T-helper 1 cell treated with Interleukin-12 subunit alpha and Interleukin-12 subunit beta and Interleukin-4 antibody, amounts not matched to agents 30 ng/mL and 1 ng/mL, for 36 hours (primary cell): Measurements from ENCODE around the gene CTDNEP1. TPM values are rescaled to one million over a fixed set of nuclear protein-coding genes. Genes with fewer than 3 reads are reported as not detected.

ENCODE experiments used
- intact Hi-C: fragments of 100-400 bp; cut with micrococcal nuclease; formaldehyde crosslinking; loops from one replicate; pipeline ENCODE4 v1.15.1; 2024
- total RNA-seq: library from RNA; stranded (reverse); gene quantifications from 2 replicates; pipeline ENCODE4 v1.2.3, GENCODE V29; 2022

Gene CTDNEP1
- total RNA-seq, 1 donor from 2014 or later, result 167 TPM

- intact Hi-C loops, result loop anchor here (1.0 to 5.0 kb wide), 5 partner anchors 19 to 234 kb away; partner anchors contain the start of genes CLDN7, EIF5A, NEURL4 and TMEM102
Observed at GRCh38 chr17:7281074-7281952, 29.8 kb upstream of the CTDNEP1 start, which contains the start of gene SLC2A4. TSS of gene SLC2A4 (plus strand) at chr17:7281718. CDS start at chr17:7281935, 217 bp downstream.

DNA sequence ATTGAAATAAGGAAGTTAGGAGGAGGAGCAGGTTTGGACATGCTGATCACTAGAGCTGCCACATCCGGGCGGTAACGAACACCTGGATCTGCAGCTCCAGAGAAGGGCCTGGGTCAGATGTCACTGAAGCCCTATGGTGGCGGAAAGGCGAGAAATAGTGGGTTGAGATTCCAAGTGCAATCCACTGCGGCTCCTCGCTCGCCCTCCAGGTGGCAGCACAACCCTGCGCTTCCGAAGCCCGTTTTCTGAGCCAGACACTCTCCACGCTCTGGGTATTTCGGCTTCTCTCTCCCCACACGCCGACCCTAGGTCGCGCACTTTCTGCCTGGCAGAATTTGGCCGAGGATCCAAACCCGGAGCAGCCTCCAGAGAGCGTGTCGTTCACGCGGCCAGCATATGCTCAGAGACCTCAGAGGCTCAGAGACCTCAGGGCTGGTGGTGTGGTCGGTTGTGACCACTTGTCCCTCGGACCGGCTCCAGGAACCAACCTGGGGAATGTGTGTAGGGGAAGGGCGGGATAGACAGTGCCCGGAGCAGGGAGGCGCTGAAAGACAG lies 29.1 kb upstream of the CTDNEP1 start:
- intact Hi-C loops, result loop anchor here (1.0 to 5.0 kb wide), 8 partner anchors 16 to 281 kb away; partner anchors contain the start of genes CLDN7, EIF5A, NEURL4 and SENP3

GRCh38 chr17:7279448-7279847 lies 27.9 kb upstream of the CTDNEP1 start:
- intact Hi-C loops, result no loop called here

GRCh38 chr17:7266784-7267183 lies 15.2 kb upstream of the CTDNEP1 start:
- intact Hi-C loops, result no loop called here

DNA sequence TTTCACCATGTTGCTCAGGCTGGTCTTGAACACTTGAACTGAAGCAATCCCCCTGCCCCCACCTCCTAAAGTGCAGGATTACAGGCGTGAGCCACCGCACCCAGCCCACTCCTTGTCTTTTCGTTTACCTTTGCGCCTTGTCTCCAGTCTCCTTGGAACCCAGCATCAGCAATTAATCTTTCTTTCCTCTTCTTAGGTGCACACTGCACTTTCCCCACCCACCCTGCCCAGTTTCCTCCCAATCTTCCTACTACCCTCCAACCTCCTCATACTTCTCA lies 12.2 kb upstream of the CTDNEP1 start:
- intact Hi-C loops, result loop anchor here (2.0 kb wide), 1 partner anchor 17 kb away; the partner anchor contains the start of gene SLC2A4

GRCh38 chr17:7262935-7263800 lies 11.6 kb upstream of the CTDNEP1 start:
- intact Hi-C loops, result loop anchor here (2.0 kb wide), 1 partner anchor 18 kb away; the partner anchor contains the start of gene SLC2A4

DNA sequence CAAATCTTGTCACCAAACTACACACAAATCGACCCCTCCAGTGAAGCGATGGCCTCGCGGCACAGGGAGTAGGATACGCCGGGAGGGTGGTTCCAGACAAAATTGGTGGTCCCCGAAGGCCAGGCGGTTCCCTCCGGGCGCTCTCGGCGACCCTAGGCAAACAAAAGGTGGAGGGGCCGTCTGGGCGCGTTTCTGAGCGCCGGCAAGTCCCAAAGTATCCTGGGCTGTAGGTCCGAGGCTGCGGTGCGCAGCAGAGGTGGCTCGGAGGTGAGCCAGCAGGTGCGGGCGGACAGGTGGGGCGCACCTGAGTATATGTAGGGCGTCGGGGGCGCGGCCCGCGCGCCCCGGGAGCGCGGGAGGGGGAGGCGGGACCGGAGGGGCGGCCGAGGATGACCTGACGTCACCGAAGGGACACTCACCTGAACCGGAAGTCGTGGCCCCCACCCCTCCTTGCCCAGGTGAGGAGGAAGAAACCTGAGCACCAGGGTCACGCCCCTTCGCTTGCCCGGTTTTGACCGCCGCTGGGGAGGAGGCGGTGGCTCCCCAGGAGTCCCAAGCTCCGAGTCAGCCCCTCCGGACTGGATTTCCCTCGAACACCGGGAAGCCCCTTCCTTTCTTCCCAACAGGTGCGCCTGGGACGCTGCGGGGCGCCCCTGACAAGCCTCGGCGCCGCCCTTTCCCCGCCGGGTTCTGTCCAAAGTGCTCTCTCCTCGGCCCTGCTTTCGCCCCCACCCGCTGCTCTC lies 10.8 kb upstream of the CTDNEP1 start, which contains the start of gene CLDN7:
TSS of gene CLDN7 (minus strand) at position 287 of the 743 bp plus-strand sequence. CDS start 435 bp downstream, outside the sequence.
- intact Hi-C loops, result loop anchor here (2.0 kb wide), 1 partner anchor 18 kb away; the partner anchor contains the start of gene SLC2A4

DNA sequence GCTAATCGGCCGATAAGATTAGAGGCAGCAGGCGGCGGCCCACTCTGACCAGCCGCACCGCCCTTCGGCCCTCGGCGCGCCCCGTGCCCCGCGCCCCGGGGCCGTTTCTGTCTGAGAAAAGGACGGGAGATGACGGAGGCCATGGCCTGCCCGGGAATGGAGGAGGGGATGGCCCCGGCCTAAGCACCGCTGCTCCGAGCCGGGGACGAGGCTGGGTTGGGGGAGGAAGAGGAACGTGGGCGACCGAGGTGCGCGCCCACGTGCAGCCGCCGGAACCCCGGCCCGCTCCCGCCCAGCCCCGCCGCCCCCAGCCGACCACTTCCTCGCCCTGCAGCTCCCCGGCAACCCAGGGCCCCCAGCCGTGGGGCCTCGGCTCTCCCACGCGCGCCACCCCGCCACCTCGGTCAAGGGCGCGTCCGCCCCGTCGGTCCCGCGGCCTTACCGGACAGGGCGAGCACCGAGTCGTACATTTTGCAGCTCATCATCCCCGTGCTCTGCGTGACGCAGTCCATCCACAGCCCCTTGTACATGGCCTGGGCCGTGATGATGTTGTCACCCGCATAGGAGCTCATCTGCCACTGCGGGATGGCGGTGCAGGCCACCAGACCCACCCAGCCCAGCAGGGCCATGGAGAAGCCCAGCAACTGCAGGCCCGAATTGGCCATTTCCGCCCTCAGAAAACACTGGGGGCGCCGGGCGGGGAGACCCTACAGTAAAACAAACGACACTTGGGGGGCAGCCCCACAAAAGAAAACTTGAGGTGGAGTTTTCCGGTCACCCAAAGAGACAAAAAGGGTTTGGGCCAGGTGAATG lies 10.1 kb upstream of the CTDNEP1 start:
- intact Hi-C loops, result loop anchor here (2.0 kb wide), 1 partner anchor 19 kb away; the partner anchor contains the start of gene SLC2A4

- intact Hi-C loops, result no loop called here
Observed at GRCh38 chr17:7260651-7261378, 9.3 kb upstream of the CTDNEP1 start.

- intact Hi-C loops, result no loop called here
Observed at GRCh38 chr17:7260151-7260550, 8.6 kb upstream of the CTDNEP1 start.

- intact Hi-C loops, result no loop called here
Observed at GRCh38 chr17:7259555-7259889, 8.0 kb upstream of the CTDNEP1 start.

DNA sequence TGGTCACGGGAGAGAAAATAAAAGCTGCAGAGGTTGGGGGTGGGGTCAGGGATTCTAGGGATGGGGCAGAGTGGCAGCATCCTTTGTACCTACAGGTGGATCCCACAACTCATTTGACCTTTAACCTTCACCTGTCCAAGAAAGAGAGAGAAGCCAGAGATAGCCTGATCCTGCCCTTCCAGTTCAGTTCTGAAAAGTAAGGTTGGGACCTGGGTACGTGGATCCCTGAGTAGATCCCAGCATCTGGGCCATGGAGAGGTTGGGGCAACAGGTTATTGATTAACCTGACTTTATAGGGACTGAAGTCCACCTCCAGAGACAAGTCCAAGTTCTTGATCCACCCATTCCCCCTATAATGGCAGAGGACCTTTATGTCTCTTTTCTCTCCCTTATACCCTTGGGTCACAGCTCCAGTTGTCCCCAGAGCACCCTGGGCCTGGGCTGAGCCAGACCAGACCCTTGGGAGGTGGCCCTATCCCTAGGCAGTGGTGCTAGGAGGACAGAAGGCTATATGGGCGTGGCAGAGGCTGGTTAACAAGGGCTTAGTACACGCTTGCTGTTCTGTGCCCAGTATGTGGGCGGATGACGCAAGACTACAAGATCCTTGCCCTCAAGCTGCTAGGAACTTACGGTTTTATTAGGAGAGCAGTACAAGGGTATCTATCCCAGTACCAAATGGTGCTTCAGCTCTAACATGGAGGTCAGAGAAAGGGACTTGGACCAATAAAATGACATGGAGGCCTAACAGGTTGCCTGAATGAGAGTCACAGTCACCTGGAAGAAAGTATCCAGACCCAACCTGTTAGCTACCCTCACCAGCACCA lies 7.4 kb upstream of the CTDNEP1 start:
- intact Hi-C loops, result no loop called here

- intact Hi-C loops, result no loop called here
Observed at GRCh38 chr17:7256766-7257456, 5.4 kb upstream of the CTDNEP1 start.

- intact Hi-C loops, result loop anchor here (5.0 kb wide), 1 partner anchor 588 kb away; no protein-coding TSS in a partner anchor
Observed at GRCh38 chr17:7254511-7254910, 3.0 kb upstream of the CTDNEP1 start.

DNA sequence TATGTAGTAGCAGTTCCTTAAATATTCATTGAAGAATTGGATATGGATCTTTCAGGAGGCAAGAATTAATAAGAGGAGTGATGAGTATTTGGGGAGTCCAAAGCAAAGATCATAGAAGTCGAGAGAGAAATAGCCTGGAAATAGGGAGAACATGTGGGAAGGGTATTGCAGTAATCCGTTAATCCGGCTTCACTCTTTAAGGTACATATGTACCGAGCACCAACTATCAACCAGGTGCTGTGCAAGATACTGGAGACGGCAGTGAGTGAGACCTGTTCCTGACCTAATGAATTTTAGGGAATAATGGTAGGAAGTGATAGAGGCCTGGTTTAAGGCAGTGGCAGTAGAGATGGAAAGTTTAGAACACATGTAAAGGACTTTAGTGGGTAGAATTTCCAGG lies 1.5 kb upstream of the CTDNEP1 start:
- intact Hi-C loops, result loop anchor here (5.0 kb wide), 1 partner anchor 589 kb away; no protein-coding TSS in a partner anchor

- intact Hi-C loops, result loop anchor here (1.0 to 5.0 kb wide), 12 partner anchors 13 to 590 kb away; partner anchors contain the start of genes EIF5A, PHF23, SENP3 and TP53
Observed at GRCh38 chr17:7252176-7253043, 876 bp upstream of the CTDNEP1 start, which contains the start of gene ELP5. TSS of gene ELP5 (plus strand) at chr17:7252215. CDS start at chr17:7252551, 336 bp downstream.
